Measurements from ENCODE around the gene PLA2G2F. TPM values are rescaled to one million over a fixed set of nuclear protein-coding genes. Genes with fewer than 3 reads are reported as not detected.

Gene PLA2G2F
- total RNA-seq, 1 donor from 2014 or later, result not detected

DNA sequence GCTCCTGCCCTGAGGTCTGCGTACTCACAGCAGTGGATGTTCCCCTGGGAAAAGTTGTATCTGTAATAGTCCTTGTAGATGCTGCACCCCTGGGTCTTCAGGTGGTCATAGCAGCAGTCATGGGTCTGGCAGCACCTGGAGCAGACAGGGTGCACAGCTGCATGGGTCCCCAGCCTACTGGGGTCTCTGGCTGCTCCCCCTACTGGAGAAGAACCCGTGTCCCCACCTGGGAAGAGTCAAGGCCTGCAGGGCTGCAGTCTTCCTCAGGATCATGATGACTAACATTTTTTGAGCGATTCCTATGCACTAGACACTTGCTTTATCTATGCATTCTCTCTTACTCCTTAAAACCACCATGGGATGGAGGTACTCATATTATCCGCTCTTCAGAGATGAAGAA is 23.6 kb upstream of the PLA2G2F start:
- Mint-ChIP-seq H3K27me3 (ENCODE audit: low read depth) (peaks cover 8% of the 10 kb centered on the region), H3K36me3 (ENCODE audit: low read depth) (no peaks in the 10 kb centered on the region), H3K27ac (ENCODE audit: unreplicated experiment) (no peak overlapping the region), H3K4me3 (no peak overlapping the region), H3K4me1 (no peaks in the 10 kb centered on the region), H3K9me3 (no peaks in the 10 kb centered on the region)
- no peak for DNase-seq (ENCODE audit: low read depth, low spot score)
- no peak for TF ChIP-seq CTCF (conservative IDR thresholded peaks at IDR 0.05)

DNA sequence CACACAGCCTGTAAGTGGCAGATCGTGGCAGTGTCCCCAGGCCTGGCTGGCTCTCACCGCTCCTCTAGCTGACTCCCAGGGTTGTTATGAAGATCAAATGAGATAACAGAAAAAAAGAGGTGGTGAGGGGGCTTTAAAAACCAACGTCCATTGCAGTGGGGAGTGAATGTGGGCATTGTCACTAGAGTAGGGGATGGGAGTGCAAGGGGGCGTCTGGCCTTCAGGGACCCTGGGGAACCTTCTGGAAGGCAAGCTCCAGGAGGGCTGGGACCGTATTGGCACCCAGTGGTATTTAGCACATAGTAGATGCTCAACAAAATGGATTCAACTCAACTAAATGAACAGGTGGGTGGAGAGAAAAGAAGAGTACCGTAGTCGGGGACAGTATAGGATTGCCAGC is 23.2 kb upstream of the PLA2G2F start:
- no peak for DNase-seq (ENCODE audit: low read depth, low spot score)
- H3K36me3 Mint-ChIP-seq (ENCODE audit: low read depth), result no peaks in the 10 kb centered on the region
- no peak overlapping the region for H3K4me3 Mint-ChIP-seq
- no peak overlapping the region for H3K27ac Mint-ChIP-seq (ENCODE audit: unreplicated experiment)
- H3K9me3 Mint-ChIP-seq, result no peaks in the 10 kb centered on the region
- H3K27me3 Mint-ChIP-seq (ENCODE audit: low read depth), result peaks cover 8% of the 10 kb centered on the region
- TF ChIP-seq CTCF (conservative IDR thresholded peaks at IDR 0.05), result no peak
- H3K4me1 Mint-ChIP-seq, result no peaks in the 10 kb centered on the region

GRCh38 chr1:20117236-20117635 is 21.9 kb upstream of the PLA2G2F start:
- H3K27me3 Mint-ChIP-seq (ENCODE audit: low read depth), result peaks cover 11% of the 10 kb centered on the region
- H3K9me3 Mint-ChIP-seq, result no peaks in the 10 kb centered on the region
- no peak overlapping the region for H3K27ac Mint-ChIP-seq (ENCODE audit: unreplicated experiment)
- H3K36me3 Mint-ChIP-seq (ENCODE audit: low read depth), result no peaks in the 10 kb centered on the region
- no peak for DNase-seq (ENCODE audit: low read depth, low spot score)
- no peak for TF ChIP-seq CTCF (conservative IDR thresholded peaks at IDR 0.05)
- H3K4me1 Mint-ChIP-seq, result no peaks in the 10 kb centered on the region
- no peak overlapping the region for H3K4me3 Mint-ChIP-seq

DNA sequence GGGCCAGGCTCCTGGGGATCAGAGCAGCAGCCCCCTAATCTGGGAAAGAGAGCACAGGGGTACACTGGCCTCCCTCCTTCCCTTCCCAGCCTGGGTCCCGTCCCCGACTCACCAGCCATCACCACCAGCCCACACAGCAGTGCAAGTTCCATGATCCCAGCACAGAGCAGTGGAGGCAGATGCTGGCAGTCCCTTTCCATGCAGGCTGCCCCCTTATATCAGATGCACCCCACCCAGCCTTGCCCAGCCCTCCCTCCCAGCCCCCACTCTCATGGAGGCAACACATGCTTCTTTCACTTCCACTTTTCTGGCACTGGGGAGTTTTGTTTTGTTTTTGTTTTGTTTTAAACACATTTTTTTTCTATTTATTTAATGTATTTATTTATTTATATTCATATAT is 19.8 kb upstream of the PLA2G2F start, which contains the start of gene PLA2G2D:
Gene PLA2G2D, minus strand, starts transcription at position 190 of the 400 bp plus-strand sequence. Its CDS starts 38 bp downstream, at position 152.
- Mint-ChIP-seq H3K4me1 (no peaks in the 10 kb centered on the region), H3K4me3 (no peak within 1 kb of the TSS), H3K27me3 (ENCODE audit: low read depth) (peaks cover 13% of the 10 kb centered on the region), H3K27ac (ENCODE audit: unreplicated experiment) (no peak within 1 kb of the TSS), H3K36me3 (ENCODE audit: low read depth) (no peaks in the 10 kb centered on the region), H3K9me3 (no peaks in the 10 kb centered on the region)
- TF ChIP-seq CTCF (conservative IDR thresholded peaks at IDR 0.05), result no peak
- DNase-seq (ENCODE audit: low read depth, low spot score), result no peak

DNA sequence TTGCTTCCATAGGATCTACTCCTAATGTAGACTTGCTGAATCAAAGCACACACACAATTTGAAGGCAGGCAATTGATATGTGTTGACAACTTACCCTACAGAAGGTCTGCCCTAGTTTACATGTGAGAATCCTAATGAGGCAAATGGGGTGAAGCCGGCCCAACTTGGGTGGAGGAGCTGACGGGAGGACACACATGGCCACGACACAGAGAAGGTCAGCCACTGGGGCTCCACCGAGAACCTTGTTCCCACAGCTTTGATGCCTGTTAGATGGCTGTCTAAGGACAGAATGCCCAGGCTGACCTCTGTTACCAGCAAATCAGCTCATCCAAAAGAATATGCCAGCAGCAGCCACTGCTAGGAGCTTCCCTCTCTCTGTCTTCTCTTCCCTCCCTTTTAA is 18.3 kb upstream of the PLA2G2F start:
- Mint-ChIP-seq H3K9me3 (no peaks in the 10 kb centered on the region), H3K4me1 (peaks cover 4% of the 10 kb centered on the region), H3K27ac (ENCODE audit: unreplicated experiment) (no peak overlapping the region), H3K36me3 (ENCODE audit: low read depth) (no peaks in the 10 kb centered on the region), H3K27me3 (ENCODE audit: low read depth) (peaks cover 13% of the 10 kb centered on the region), H3K4me3 (no peak overlapping the region)
- DNase-seq (ENCODE audit: low read depth, low spot score), result no peak
- TF ChIP-seq CTCF (conservative IDR thresholded peaks at IDR 0.05), result no peak

Measured in neural crest cell (in vitro differentiated cells).